ENCODE results near the gene SLC25A11. TPM values are rescaled to one million over a fixed set of nuclear protein-coding genes. Genes with fewer than 3 reads are reported as not detected.

SLC25A11 gene
- total RNA-seq, 4 donors from 2014 or later: 28.7 to 58.9 (median 46.8) TPM

DNA sequence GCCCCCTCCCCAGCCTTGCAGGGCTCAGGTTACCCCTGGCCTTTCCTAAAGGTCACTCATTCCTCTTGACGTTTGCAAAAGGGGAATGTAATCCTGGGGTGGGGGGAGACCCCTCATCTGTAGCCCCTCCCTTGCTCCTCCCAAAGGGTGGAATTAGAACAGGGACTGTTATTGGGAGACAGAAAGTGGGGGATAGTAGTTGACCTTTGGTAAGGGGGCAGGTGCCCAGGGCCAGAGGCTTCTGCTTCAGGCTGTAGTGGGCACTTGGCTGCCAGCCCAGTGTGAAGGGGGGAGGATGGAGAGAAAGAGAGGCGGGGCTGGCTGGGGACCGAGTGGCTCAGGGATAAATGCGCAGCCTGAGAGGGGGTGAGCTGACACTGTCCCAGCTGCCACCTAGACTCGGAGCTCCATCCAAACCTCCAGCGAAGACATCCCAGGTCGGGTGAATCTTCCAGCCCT is 10.9 kb upstream of the SLC25A11 start, which contains the start of gene ENO3:
TSS of gene ENO3 (plus strand) at position 374 of the 459 bp plus-strand sequence. CDS start 711 bp downstream, outside the sequence.
- WGBS, 2 donors (ENCODE audit: low coverage in 1 of 2): 38 to 55% methylated on average over 3 to 5 of the region's 7 CpGs
- no peaks in the 10 kb centered on the region for H3K27me3 ChIP-seq
- peak within 1 kb of the TSS; percentile 59 to 100 for H3K4me3 ChIP-seq
- no peak for ATAC-seq
- H3K4me1 ChIP-seq: peaks cover 0 to 60% (median 22%) of the 10 kb centered on the region in 3 donors
- H3K9me3 ChIP-seq: no peaks in the 10 kb centered on the region
- peak within 1 kb of the TSS; percentile 79 to 98 (median 97) for H3K27ac ChIP-seq
- H3K36me3 ChIP-seq: peaks cover 0 to 10% of the 10 kb centered on the region in 2 donors
- no peak for TF ChIP-seq POLR2A (IDR thresholded peaks at IDR 0.05)
- TF ChIP-seq EP300 (IDR thresholded peaks at IDR 0.05): no peak
- TF ChIP-seq, protein P1, sequence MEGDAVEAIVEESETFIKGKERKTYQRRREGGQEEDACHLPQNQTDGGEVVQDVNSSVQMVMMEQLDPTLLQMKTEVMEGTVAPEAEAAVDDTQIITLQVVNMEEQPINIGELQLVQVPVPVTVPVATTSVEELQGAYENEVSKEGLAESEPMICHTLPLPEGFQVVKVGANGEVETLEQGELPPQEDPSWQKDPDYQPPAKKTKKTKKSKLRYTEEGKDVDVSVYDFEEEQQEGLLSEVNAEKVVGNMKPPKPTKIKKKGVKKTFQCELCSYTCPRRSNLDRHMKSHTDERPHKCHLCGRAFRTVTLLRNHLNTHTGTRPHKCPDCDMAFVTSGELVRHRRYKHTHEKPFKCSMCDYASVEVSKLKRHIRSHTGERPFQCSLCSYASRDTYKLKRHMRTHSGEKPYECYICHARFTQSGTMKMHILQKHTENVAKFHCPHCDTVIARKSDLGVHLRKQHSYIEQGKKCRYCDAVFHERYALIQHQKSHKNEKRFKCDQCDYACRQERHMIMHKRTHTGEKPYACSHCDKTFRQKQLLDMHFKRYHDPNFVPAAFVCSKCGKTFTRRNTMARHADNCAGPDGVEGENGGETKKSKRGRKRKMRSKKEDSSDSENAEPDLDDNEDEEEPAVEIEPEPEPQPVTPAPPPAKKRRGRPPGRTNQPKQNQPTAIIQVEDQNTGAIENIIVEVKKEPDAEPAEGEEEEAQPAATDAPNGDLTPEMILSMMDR (IDR thresholded peaks at IDR 0.05): no peak
- TF ChIP-seq POLR2AphosphoS5 (IDR thresholded peaks at IDR 0.05): no peak

DNA sequence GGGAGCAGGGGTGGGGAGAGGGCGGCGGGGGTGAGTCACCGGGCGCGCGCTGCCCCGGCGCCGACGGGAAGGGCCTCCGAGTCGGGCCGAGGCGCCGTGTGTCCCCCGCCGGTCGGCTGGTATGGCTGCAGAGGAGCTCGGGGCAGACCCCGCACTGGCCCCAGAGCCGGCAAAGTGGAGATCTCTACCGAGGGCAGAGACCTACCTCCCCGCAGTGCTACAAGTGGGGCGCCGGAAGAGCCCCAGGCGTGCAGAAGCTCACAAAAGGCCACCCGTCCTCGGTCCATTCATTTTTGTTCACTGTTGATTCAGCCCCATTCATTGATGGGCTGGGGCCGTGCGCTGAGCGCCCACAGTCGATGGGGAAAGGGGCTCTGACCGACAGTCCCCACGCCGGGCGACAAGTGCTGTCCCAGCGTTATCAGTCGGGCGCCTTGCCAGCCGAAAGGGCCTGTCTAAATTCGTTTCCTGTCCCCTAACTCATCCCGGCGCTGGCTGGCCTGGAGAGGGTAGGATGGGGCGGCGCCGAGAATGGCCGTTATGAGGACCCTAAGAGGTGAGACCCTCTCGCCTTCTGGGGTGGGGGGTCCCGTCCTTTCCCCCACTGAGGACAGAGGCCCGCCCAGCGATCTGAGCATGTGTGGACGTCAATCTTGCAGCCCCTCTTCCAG is 10.4 kb upstream of the SLC25A11 start:
- 3 to 11% methylated on average over 3 to 13 of the region's 52 CpGs for WGBS, 2 donors (ENCODE audit: low coverage in 1 of 2)
- Histone ChIP-seq H3K27me3 (no peaks in the 10 kb centered on the region), H3K36me3 (peaks cover 0 to 16% of the 10 kb centered on the region in 2 donors), H3K4me1 (peaks cover 0 to 66% (median 28%) of the 10 kb centered on the region in 3 donors), H3K4me3 (peak overlapping the region; percentile 59 to 100), H3K9me3 (no peaks in the 10 kb centered on the region), H3K27ac (peak overlapping the region; percentile 79 to 98 (median 97))
- TF ChIP-seq POLR2AphosphoS5 (IDR thresholded peaks at IDR 0.05) (no peak), EP300 (IDR thresholded peaks at IDR 0.05) (no peak), POLR2A (IDR thresholded peaks at IDR 0.05) (peak in 1 of 2 donors; percentile 3)
- TF ChIP-seq, protein P1 (IDR thresholded peaks at IDR 0.05): no peak
- peak; percentile 27 for ATAC-seq

DNA sequence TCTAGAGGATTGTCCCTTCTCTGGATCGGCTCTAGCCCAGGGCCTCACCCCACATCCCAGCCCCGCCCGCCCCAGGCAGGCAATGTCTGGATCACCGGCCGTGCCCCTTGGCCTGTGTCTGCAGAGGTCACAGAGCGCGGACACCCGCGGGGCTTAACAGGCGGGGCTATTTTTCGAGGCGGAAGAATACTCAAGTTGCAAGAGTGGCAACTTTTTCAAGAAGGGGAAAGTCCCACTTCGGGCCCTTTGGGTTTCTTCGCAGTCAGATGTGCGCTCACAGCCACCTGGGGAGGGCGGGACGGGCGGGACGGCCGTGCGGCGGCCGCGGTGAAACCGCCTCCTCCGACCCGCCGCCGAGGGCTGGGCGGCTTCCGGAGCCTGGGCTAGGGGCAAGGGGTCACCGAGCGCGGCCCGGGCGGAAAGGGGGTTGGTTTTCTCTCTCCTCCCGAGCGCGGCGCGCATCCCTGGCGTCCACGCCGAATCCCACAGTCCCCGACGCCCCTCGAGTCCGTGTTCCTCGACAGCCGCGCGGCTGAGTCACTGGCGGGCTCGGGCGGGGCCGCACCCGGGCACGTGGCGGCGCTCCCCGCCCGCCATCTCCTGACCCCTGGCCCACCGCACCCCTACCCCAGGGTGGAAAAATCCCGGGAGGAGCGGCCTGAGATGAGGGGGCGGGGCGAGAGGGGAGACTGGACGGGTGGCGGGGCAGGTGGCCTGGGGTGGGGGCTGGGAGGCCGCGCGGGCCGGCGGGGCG is 9.7 kb upstream of the SLC25A11 start:
- Histone ChIP-seq H3K4me3 (peak overlapping the region; percentile 59 to 100), H3K27me3 (no peaks in the 10 kb centered on the region), H3K36me3 (peaks cover 0 to 23% of the 10 kb centered on the region in 2 donors), H3K27ac (peak overlapping the region; percentile 79 to 98 (median 97)), H3K9me3 (no peaks in the 10 kb centered on the region), H3K4me1 (peaks cover 0 to 73% (median 35%) of the 10 kb centered on the region in 3 donors)
- peak; percentile 32 for ATAC-seq
- no CpG with 5 or more reads among the region's 75 CpGs for WGBS, 2 donors (ENCODE audit: low coverage in 1 of 2)
- TF ChIP-seq POLR2AphosphoS5 (IDR thresholded peaks at IDR 0.05): no peak
- TF ChIP-seq, protein P1 (IDR thresholded peaks at IDR 0.05): no peak
- no peak for TF ChIP-seq EP300 (IDR thresholded peaks at IDR 0.05)
- peak in 1 of 2 donors; percentile 3 for TF ChIP-seq POLR2A (IDR thresholded peaks at IDR 0.05)

DNA sequence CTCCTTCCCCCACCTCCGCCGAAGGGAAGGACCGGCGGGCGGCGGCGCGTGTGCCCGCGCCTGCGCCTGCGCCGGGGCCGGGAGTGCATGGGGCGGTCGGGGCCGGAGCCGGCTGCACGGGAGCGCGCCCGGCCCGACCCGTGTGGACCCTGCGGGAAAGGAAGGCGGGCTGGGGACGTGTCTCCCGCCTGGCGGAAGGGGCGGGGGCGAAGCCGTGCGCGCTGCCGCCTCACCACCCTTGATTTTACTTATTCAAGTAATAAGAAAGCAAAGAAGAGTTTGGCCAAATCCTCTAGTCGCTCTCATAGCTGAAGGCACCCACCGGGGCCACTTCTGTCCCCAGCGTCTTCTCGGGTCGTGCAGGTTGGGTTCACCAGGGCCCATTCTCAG is 9.1 kb upstream of the SLC25A11 start:
- peak overlapping the region; percentile 59 to 100 for H3K4me3 ChIP-seq
- peaks cover 0 to 29% of the 10 kb centered on the region in 2 donors for H3K36me3 ChIP-seq
- H3K9me3 ChIP-seq: no peaks in the 10 kb centered on the region
- WGBS, 2 donors (ENCODE audit: low coverage in 1 of 2): 4% methylated on average over 4 of the region's 40 CpGs; no CpG with 5 or more reads in 1 of the 2 donors
- H3K27me3 ChIP-seq: no peaks in the 10 kb centered on the region
- peak; percentile 87 for ATAC-seq
- H3K4me1 ChIP-seq: peaks cover 0 to 79% (median 37%) of the 10 kb centered on the region in 3 donors
- H3K27ac ChIP-seq: peak overlapping the region; percentile 79 to 98 (median 97)
- TF ChIP-seq, protein P1 (IDR thresholded peaks at IDR 0.05): no peak
- no peak for TF ChIP-seq EP300 (IDR thresholded peaks at IDR 0.05)
- TF ChIP-seq POLR2A (IDR thresholded peaks at IDR 0.05): peak; percentile 56 to 59
- no peak for TF ChIP-seq POLR2AphosphoS5 (IDR thresholded peaks at IDR 0.05)

All from gastroesophageal sphincter (tissue), 4 donors.